B cell (primary cell): ENCODE measurements around the gene IRF7. TPM values are rescaled to one million over a fixed set of nuclear protein-coding genes. Genes with fewer than 3 reads are reported as not detected.

Experiments
- ATAC-seq: fragments of 200-7000 bp; cut with Tn5 transposase; one replicate; pipeline ENCODE4 v1.10.0; 2021; ENCODE audit warnings: low read depth, mild to moderate bottlenecking, moderate number of reproducible peaks, moderate library complexity
- CTCF ChIA-PET: fragments of 350-600 bp; sonication (Branson Sonifier 250); formaldehyde crosslinking; loops from one replicate; lab custom pipeline; 2021; ENCODE audit warnings: antibody characterized with exemption, inconsistent platforms; lab: Charles Lee
- POLR2A ChIA-PET: fragments of 350-600 bp; sonication (Branson Sonifier 250); formaldehyde crosslinking; loops from one replicate; lab custom pipeline; 2021; ENCODE audit warnings: antibody characterized with exemption; lab: Charles Lee
- DNase-seq: peaks from one replicate; pipeline ENCODE4 v3.0.0; 2013
- H2AFZ ChIP-seq: 2 replicates; pipeline ENCODE4 v1.6.1; 2012; ENCODE audit warnings: mild to moderate bottlenecking, low read depth, low read length; ENCODE audit not compliant: insufficient read depth, poor library complexity, severe bottlenecking
- H3K27ac ChIP-seq, 2 donors: 1 replicate in 1 of 2; 2 replicates in 1 of 2; pipeline ENCODE4 v1.5.1; 2012 to 2013; ENCODE audit warnings: low read length in 2 of 2, mild to moderate bottlenecking in 2 of 2, moderate library complexity in 1 of 2
- H3K27me3 ChIP-seq, 4 experiments: fragments of 200-600 bp in 1 of 4; sonication (generic) in 1 of 4; replicated peaks in 1 of 4; 1 replicate in 2 of 4; 2 replicates in 2 of 4; pipeline versions ENCODE4 v1.6.1 to v1.7.0; 2013 to 2016; ENCODE audit warnings: low read length in 3 of 4, mild to moderate bottlenecking in 2 of 4, mixed read lengths in 1 of 4, moderate library complexity in 1 of 4; ENCODE audit not compliant: insufficient read depth in 4 of 4, control insufficient read depth in 3 of 4; ENCODE audit errors: control extremely low read depth in 1 of 4
- H3K36me3 ChIP-seq, 2 experiments: replicated peaks in 1 of 2; 1 replicate in 1 of 2; 2 replicates in 1 of 2; pipeline versions ENCODE4 v1.6.1 to v1.7.1; 2013; ENCODE audit warnings: low read length in 1 of 2; ENCODE audit not compliant: insufficient read depth in 2 of 2, control insufficient read depth in 1 of 2; ENCODE audit errors: control extremely low read depth in 1 of 2, extremely low read depth in 1 of 2
- H3K4me1 ChIP-seq, 2 donors: fragments of 200-600 bp in 1 of 2; sonication (generic) in 1 of 2; 1 replicate in 1 of 2; 2 replicates in 1 of 2; pipeline versions ENCODE4 v1.5.1 to v1.6.1; 2013 to 2017; ENCODE audit warnings: low read length in 2 of 2; ENCODE audit not compliant: control insufficient read depth in 2 of 2, insufficient read depth in 2 of 2
- H3K4me2 ChIP-seq: replicated peaks from 2 replicates; pipeline ENCODE3; 2012; ENCODE audit warnings: mild to moderate bottlenecking, low read depth, low read length; ENCODE audit not compliant: poor library complexity, severe bottlenecking
- H3K4me3 ChIP-seq, 5 experiments: fragments of 200-600 bp in 1 of 5; sonication (generic) in 1 of 5; 1 replicate in 3 of 5; 2 replicates in 2 of 5; pipeline versions ENCODE4 v1.5.1 to v1.7.0; 2011 to 2016; ENCODE audit warnings: low read length in 4 of 5, mild to moderate bottlenecking in 4 of 5, low read depth in 2 of 5, control low read depth in 1 of 5, moderate library complexity in 1 of 5; ENCODE audit not compliant: insufficient read depth in 1 of 5; ENCODE audit errors: control extremely low read depth in 1 of 5, extremely low read depth in 1 of 5
- H3K79me2 ChIP-seq: fragments of 200-600 bp; sonication (generic); one replicate; pipeline ENCODE4 v1.6.0; 2016; ENCODE audit warnings: low read length; ENCODE audit not compliant: control insufficient read depth, insufficient read depth
- H3K9ac ChIP-seq: fragments of 200-600 bp; sonication (generic); 2 replicates; pipeline ENCODE4 v1.6.1; 2017; ENCODE audit warnings: mild to moderate bottlenecking, low read length, moderate library complexity
- H3K9me3 ChIP-seq, 3 donors: one replicate each; pipeline versions ENCODE4 v1.6.1 to v1.7.1; 2013; ENCODE audit warnings: low read length in 2 of 3; ENCODE audit not compliant: control insufficient read depth in 2 of 3, insufficient read depth in 1 of 3; ENCODE audit errors: control extremely low read depth in 1 of 3
- H4K20me1 ChIP-seq: 2 replicates; pipeline ENCODE4 v1.6.0; 2012; ENCODE audit warnings: mild to moderate bottlenecking, low read length; ENCODE audit not compliant: insufficient read depth, control insufficient read depth, poor library complexity, severe bottlenecking
- H3K27ac Mint-ChIP-seq: one replicate; pipeline ENCODE4 v1.8.0; 2021; ENCODE audit warnings: mixed read lengths
- H3K27me3 Mint-ChIP-seq: one replicate; pipeline ENCODE4 v1.8.0; 2021; ENCODE audit warnings: mixed read lengths
- H3K4me1 Mint-ChIP-seq: one replicate; pipeline ENCODE4 v1.8.0; 2021; ENCODE audit warnings: mixed read lengths
- H3K4me3 Mint-ChIP-seq: one replicate; pipeline ENCODE4 v1.8.0; 2021; ENCODE audit warnings: mixed read lengths
- H3K9me3 Mint-ChIP-seq: one replicate; pipeline ENCODE4 v1.8.0; 2022; ENCODE audit warnings: mixed read lengths; ENCODE audit not compliant: insufficient read depth
- EZH2 ChIP-seq: IDR thresholded peaks from 2 replicates; pipeline ENCODE4 v1.6.1; 2012; ENCODE audit warnings: borderline replicate concordance, low read depth, mild to moderate bottlenecking, moderate library complexity, low read length; ENCODE audit not compliant: insufficient read depth, poor library complexity, severe bottlenecking
- WGBS: methylation state at CpG from one replicate; pipeline ENCODE4 v1.1.5; 2013; ENCODE audit warnings: missing lambda C conversion rate; ENCODE audit not compliant: insufficient coverage; 5-methylcytosine and 5-hydroxymethylcytosine counted together
- intact Hi-C: fragments of 100-400 bp; cut with micrococcal nuclease; formaldehyde crosslinking; loops from one replicate; pipeline ENCODE4 v1.10.0; 2022
- polyA plus RNA-seq: library from polyadenylated mRNA; depleted of rRNA; stranded (reverse); fragments of >200 nt; gene quantifications from 2 replicates; pipeline ENCODE4 v1.2.3, GENCODE V29; 2012
- total RNA-seq, 2 donors: library from RNA; stranded (reverse); fragments of 120-200 nt in 1 of 2; gene quantifications; 1 replicate in 1 of 2; 2 replicates in 1 of 2; pipeline versions ENCODE4 v1.2.3 to v1.2.4, GENCODE V29; 2013 to 2022
- TF ChIP-seq, protein P1 (sequence below): fragments of 200-600 bp; IDR thresholded peaks from one replicate; pipeline ENCODE4 v1.8.0; 2022; ENCODE audit warnings: antibody characterized with exemption, mild to moderate bottlenecking

The IRF7 gene
- total and polyA plus RNA-seq, 2 donors (not counting 1 experiment from before 2014, with no cell fraction given): 136 to 184 TPM

GRCh38 chr11:608791-609251 lies 6.9 kb downstream of the IRF7 start:
- ChIA-PET POLR2A (no interaction called here), CTCF (no interaction called here)
- Histone ChIP-seq H3K36me3 (peaks cover 0 to 89% of the 10 kb centered on the region in 2 experiments), H3K4me2 (no peak overlapping the region), H3K27me3 (no peaks in the 10 kb centered on the region), H3K4me1 (peaks cover 2 to 8% of the 10 kb centered on the region in 2 donors), H3K79me2 (peaks cover 9% of the 10 kb centered on the region), H3K27ac (no peak overlapping the region), H4K20me1 (peaks cover 57% of the 10 kb centered on the region), H2AFZ (no peak overlapping the region), H3K9me3 (no peaks in the 10 kb centered on the region), H3K9ac (no peak overlapping the region), H3K4me3 (no peak overlapping the region)
- Mint-ChIP-seq H3K9me3 (no peaks in the 10 kb centered on the region), H3K4me3 (no peak overlapping the region), H3K27ac (no peak overlapping the region), H3K27me3 (no peaks in the 10 kb centered on the region), H3K4me1 (peaks cover 2% of the 10 kb centered on the region)
- no peak for DNase-seq
- no peak for ATAC-seq
- intact Hi-C loops: no loop called here
- 93% methylated on average over 24 of the region's 28 CpGs for WGBS
- TF ChIP-seq, protein P1, sequence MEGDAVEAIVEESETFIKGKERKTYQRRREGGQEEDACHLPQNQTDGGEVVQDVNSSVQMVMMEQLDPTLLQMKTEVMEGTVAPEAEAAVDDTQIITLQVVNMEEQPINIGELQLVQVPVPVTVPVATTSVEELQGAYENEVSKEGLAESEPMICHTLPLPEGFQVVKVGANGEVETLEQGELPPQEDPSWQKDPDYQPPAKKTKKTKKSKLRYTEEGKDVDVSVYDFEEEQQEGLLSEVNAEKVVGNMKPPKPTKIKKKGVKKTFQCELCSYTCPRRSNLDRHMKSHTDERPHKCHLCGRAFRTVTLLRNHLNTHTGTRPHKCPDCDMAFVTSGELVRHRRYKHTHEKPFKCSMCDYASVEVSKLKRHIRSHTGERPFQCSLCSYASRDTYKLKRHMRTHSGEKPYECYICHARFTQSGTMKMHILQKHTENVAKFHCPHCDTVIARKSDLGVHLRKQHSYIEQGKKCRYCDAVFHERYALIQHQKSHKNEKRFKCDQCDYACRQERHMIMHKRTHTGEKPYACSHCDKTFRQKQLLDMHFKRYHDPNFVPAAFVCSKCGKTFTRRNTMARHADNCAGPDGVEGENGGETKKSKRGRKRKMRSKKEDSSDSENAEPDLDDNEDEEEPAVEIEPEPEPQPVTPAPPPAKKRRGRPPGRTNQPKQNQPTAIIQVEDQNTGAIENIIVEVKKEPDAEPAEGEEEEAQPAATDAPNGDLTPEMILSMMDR: no peak
- TF ChIP-seq EZH2: no peak

GRCh38 chr11:607971-608659 lies 7.6 kb downstream of the IRF7 start:
- no peaks in the 10 kb centered on the region for H3K27me3 Mint-ChIP-seq
- H2AFZ ChIP-seq: no peak overlapping the region
- H3K27me3 ChIP-seq: no peaks in the 10 kb centered on the region
- H3K27ac ChIP-seq: no peak overlapping the region
- TF ChIP-seq, protein P1: no peak
- TF ChIP-seq EZH2: no peak
- intact Hi-C loops: no loop called here
- H3K4me3 Mint-ChIP-seq: no peak overlapping the region
- no peak overlapping the region for H3K27ac Mint-ChIP-seq
- H4K20me1 ChIP-seq: peaks cover 55% of the 10 kb centered on the region
- no peak for ATAC-seq
- WGBS: 97% methylated on average over 45 of the region's 45 CpGs
- no peak for DNase-seq
- H3K79me2 ChIP-seq: peaks cover 9% of the 10 kb centered on the region
- peaks cover 0 to 4% of the 10 kb centered on the region in 2 donors for H3K4me1 ChIP-seq
- peaks cover 0 to 89% of the 10 kb centered on the region in 2 experiments for H3K36me3 ChIP-seq
- ChIA-PET CTCF (no interaction called here), POLR2A (no interaction called here)
- H3K9me3 Mint-ChIP-seq: no peaks in the 10 kb centered on the region
- H3K4me1 Mint-ChIP-seq: peaks cover 2% of the 10 kb centered on the region
- H3K4me3 ChIP-seq: no peak overlapping the region
- no peak overlapping the region for H3K4me2 ChIP-seq
- no peak overlapping the region for H3K9ac ChIP-seq
- no peaks in the 10 kb centered on the region for H3K9me3 ChIP-seq
